Uterus (tissue), 4 donors: ENCODE measurements around the gene DNAH11. TPM values are rescaled to one million over a fixed set of nuclear protein-coding genes. Genes with fewer than 3 reads are reported as not detected.

ENCODE experiments used
- DNase-seq, 2 donors: peaks; one replicate each; pipeline ENCODE4 v3.0.0-alpha.2; 2019 to 2020
- H3K27ac ChIP-seq, 2 donors: fragments of 200-600 bp; sonication (generic); 1 replicate in 1 of 2; 2 replicates in 1 of 2; pipeline ENCODE4 v1.5.1; 2016 to 2018
- H3K27me3 ChIP-seq, 2 donors: fragments of 200-600 bp; sonication (generic); one replicate each; pipeline ENCODE4 v1.5.1; 2018 to 2019; ENCODE audit warnings: control low read depth in 1 of 2
- H3K36me3 ChIP-seq, 2 donors: fragments of 200-600 bp; sonication (generic); one replicate each; pipeline ENCODE4 v1.5.1; 2019; ENCODE audit warnings: control low read depth in 1 of 2
- H3K4me1 ChIP-seq, 2 donors: fragments of 200-600 bp; sonication (generic); one replicate each; pipeline ENCODE4 v1.5.1; 2018 to 2019; ENCODE audit warnings: control low read depth in 1 of 2
- H3K4me3 ChIP-seq, 2 donors: fragments of 200-600 bp; sonication (generic); 1 replicate in 1 of 2; 2 replicates in 1 of 2; pipeline ENCODE4 v1.5.1; 2018 to 2019; ENCODE audit warnings: mild to moderate bottlenecking in 1 of 2
- H3K9me3 ChIP-seq, 2 donors: fragments of 200-600 bp; sonication (generic); one replicate each; pipeline ENCODE4 v1.5.1; 2019; ENCODE audit warnings: control low read depth in 1 of 2
- CTCF ChIP-seq, 4 experiments: fragments of 200-600 bp in 2 of 4; fragments of 450-650 bp in 2 of 4; sonication (generic) in 2 of 4; IDR thresholded peaks; one replicate each; pipeline ENCODE4 v1.5.1; 2016 to 2019; ENCODE audit warnings: antibody characterized with exemption in 4 of 4, mild to moderate bottlenecking in 2 of 4, moderate library complexity in 1 of 4
- POLR2A ChIP-seq, 2 donors: fragments of 450-650 bp; IDR thresholded peaks; one replicate each; pipeline ENCODE4 v1.6.1; 2016; ENCODE audit warnings: antibody characterized with exemption in 2 of 2, mild to moderate bottlenecking in 1 of 2, moderate library complexity in 1 of 2
- intact Hi-C: fragments of 100-400 bp; cut with DNase I; formaldehyde crosslinking; loops from one replicate; pipeline ENCODE4 v1.15.1; 2023; ENCODE audit warnings: low total_unique reads
- total RNA-seq, 4 donors: library from RNA; depleted of rRNA in 3 of 4; stranded (reverse); fragments of >200 nt in 3 of 4; gene quantifications; one replicate each; pipeline versions ENCODE4 v1.1.0 to v1.2.4, GENCODE V29; 2014 to 2023
- donor health status: DM: yes; HTN: yes; CAD: no.

Gene DNAH11, protein sequence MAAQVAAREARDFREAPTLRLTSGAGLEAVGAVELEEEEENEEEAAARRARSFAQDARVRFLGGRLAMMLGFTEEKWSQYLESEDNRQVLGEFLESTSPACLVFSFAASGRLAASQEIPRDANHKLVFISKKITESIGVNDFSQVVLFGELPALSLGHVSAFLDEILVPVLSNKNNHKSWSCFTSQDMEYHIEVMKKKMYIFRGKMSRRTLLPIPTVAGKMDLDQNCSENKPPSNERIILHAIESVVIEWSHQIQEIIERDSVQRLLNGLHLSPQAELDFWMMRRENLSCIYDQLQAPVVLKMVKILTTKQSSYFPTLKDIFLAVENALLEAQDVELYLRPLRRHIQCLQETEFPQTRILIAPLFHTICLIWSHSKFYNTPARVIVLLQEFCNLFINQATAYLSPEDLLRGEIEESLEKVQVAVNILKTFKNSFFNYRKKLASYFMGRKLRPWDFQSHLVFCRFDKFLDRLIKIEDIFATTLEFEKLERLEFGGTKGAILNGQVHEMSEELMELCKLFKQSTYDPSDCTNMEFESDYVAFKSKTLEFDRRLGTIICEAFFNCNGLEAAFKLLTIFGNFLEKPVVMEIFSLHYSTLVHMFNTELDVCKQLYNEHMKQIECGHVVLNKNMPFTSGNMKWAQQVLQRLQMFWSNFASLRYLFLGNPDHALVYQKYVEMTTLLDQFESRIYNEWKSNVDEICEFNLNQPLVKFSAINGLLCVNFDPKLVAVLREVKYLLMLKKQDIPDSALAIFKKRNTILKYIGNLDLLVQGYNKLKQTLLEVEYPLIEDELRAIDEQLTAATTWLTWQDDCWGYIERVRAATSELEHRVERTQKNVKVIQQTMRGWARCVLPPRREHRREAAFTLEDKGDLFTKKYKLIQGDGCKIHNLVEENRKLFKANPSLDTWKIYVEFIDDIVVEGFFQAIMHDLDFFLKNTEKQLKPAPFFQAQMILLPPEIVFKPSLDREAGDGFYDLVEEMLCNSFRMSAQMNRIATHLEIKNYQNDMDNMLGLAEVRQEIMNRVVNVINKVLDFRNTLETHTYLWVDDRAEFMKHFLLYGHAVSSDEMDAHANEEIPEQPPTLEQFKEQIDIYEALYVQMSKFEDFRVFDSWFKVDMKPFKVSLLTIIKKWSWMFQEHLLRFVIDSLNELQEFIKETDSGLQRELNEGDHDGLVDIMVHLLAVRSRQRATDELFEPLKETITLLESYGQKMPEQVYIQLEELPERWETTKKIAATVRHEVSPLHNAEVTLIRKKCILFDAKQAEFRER (N-terminal part only)
- 1 to 10 TPM in 2 of 4 donors, under 1 TPM in 2; 0.26 to 6.8 (median 1.5) TPM for total RNA-seq

- TF ChIP-seq POLR2A (IDR thresholded peaks at IDR 0.05) (no peak), CTCF (IDR thresholded peaks at IDR 0.05) (no peak)
- Histone ChIP-seq H3K9me3 (no peaks in the 10 kb centered on the region), H3K27ac (no peak within 1 kb of the TSS), H3K4me3 (peak within 1 kb of the TSS in 1 of 2 donors; percentile 20), H3K36me3 (no peaks in the 10 kb centered on the region), H3K4me1 (no peaks in the 10 kb centered on the region), H3K27me3 (peaks cover 0 to 8% of the 10 kb centered on the region in 2 donors)
- intact Hi-C loops: no loop called here
- peak in 1 of 2 donors; percentile 25 for DNase-seq
Measured at GRCh38 chr7:21542891-21543527, at the start of gene DNAH11. TSS of gene DNAH11 (plus strand) at chr7:21543039. CDS start at chr7:21543246, 207 bp downstream.

- H3K27me3 ChIP-seq: no peaks in the 10 kb centered on the region
- H3K4me1 ChIP-seq: no peaks in the 10 kb centered on the region
- TF ChIP-seq CTCF (IDR thresholded peaks at IDR 0.05): no peak
- no peak for TF ChIP-seq POLR2A (IDR thresholded peaks at IDR 0.05)
- no peak for DNase-seq
- no peak overlapping the region for H3K4me3 ChIP-seq
- H3K27ac ChIP-seq: no peak overlapping the region
- peaks cover 0 to 7% of the 10 kb centered on the region in 2 donors for H3K9me3 ChIP-seq
- H3K36me3 ChIP-seq: no peaks in the 10 kb centered on the region
- intact Hi-C loops: no loop called here
Measured at GRCh38 chr7:21495731-21496130, 47.1 kb upstream of the DNAH11 start.

DNA sequence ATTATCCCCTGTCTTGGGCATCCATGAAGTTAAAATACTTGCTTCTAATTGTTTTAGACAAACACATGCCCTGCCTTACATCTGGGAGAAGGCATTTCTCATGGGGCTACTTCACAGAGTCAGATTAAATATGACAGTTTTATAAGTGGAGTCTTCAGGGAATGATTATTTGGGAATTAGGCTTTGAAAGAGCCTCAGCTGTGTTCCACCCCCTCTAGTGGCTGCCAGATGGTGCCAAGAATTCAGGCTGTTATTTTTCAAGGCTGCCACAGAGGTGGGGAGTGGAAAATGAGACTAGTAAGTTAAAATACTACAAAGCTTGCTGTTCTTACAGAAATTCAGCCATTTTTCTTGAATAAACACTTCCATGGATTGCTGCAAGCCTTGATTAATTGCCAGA is 45.8 kb upstream of the DNAH11 start:
- TF ChIP-seq POLR2A (IDR thresholded peaks at IDR 0.05) (no peak), CTCF (IDR thresholded peaks at IDR 0.05) (no peak)
- intact Hi-C loops: no loop called here

GRCh38 chr7:21500117-21500832 is 42.6 kb upstream of the DNAH11 start:
- TF ChIP-seq CTCF (IDR thresholded peaks at IDR 0.05) (no peak), POLR2A (IDR thresholded peaks at IDR 0.05) (no peak)
- peaks cover 0 to 7% of the 10 kb centered on the region in 2 donors for H3K9me3 ChIP-seq
- no peaks in the 10 kb centered on the region for H3K4me1 ChIP-seq
- no peak overlapping the region for H3K4me3 ChIP-seq
- no peaks in the 10 kb centered on the region for H3K36me3 ChIP-seq
- no peaks in the 10 kb centered on the region for H3K27me3 ChIP-seq
- no peak overlapping the region for H3K27ac ChIP-seq
- intact Hi-C loops: no loop called here
- no peak for DNase-seq

More for the DNA sequence above, 45.8 kb upstream of the DNAH11 start:
- Histone ChIP-seq H3K36me3 (no peaks in the 10 kb centered on the region), H3K4me1 (no peaks in the 10 kb centered on the region), H3K9me3 (peaks cover 0 to 7% of the 10 kb centered on the region in 2 donors), H3K27ac (no peak overlapping the region), H3K4me3 (no peak overlapping the region), H3K27me3 (no peaks in the 10 kb centered on the region)
- DNase-seq: no peak
